Tibial artery (tissue), 4 donors: ENCODE data around the gene NR3C2.

Experiments
- DNase-seq, 2 donors: peaks; one replicate each; pipeline ENCODE4 v3.0.0-alpha.2; 2019
- H3K27ac ChIP-seq, 2 donors: fragments of 200-600 bp; sonication (generic) in 1 of 2; 1 replicate in 1 of 2; 2 replicates in 1 of 2; pipeline ENCODE4 v1.5.1; 2018 to 2019; ENCODE audit warnings: mild to moderate bottlenecking in 1 of 2
- H3K27me3 ChIP-seq, 2 donors: fragments of 200-600 bp; sonication (generic) in 1 of 2; one replicate each; pipeline versions ENCODE4 v1.5.1 to v1.6.0; 2016 to 2019
- H3K36me3 ChIP-seq, 3 donors: fragments of 200-600 bp; sonication (generic) in 2 of 3; one replicate each; pipeline ENCODE4 v1.5.1; 2016 to 2019; ENCODE audit warnings: mild to moderate bottlenecking in 2 of 3
- H3K4me1 ChIP-seq, 4 donors: fragments of 200-600 bp; sonication (generic) in 2 of 4; 1 replicate in 3 of 4; 2 replicates in 1 of 4; pipeline ENCODE4 v1.5.1; 2016 to 2019
- H3K4me3 ChIP-seq, 2 donors: fragments of 200-600 bp; sonication (generic) in 1 of 2; 1 replicate in 1 of 2; 2 replicates in 1 of 2; pipeline ENCODE4 v1.5.1; 2018 to 2019; ENCODE audit warnings: mild to moderate bottlenecking in 2 of 2
- H3K9me3 ChIP-seq, 3 donors: fragments of 200-600 bp; sonication (generic) in 1 of 3; one replicate each; pipeline ENCODE4 v1.5.1; 2016 to 2019
- CTCF ChIP-seq, 2 experiments: fragments of 200-600 bp in 1 of 2; fragments of 450-650 bp in 1 of 2; IDR thresholded peaks; one replicate each; pipeline ENCODE4 v1.5.1; 2017 to 2019; ENCODE audit warnings: antibody characterized with exemption in 2 of 2, mild to moderate bottlenecking in 1 of 2, moderate library complexity in 1 of 2
- intact Hi-C: fragments of 100-400 bp; cut with DNase I; formaldehyde crosslinking; loops from one replicate; pipeline ENCODE4 v1.15.0; 2023; ENCODE audit warnings: low total_unique reads

Gene NR3C2

GRCh38 chr4:148287111-148287510 is 155.1 kb downstream of the NR3C2 start:
- H3K9me3 ChIP-seq, result no peaks in the 10 kb centered on the region
- no peak for DNase-seq
- no peaks in the 10 kb centered on the region for H3K36me3 ChIP-seq
- no peak for TF ChIP-seq CTCF (IDR thresholded peaks at IDR 0.05)
- intact Hi-C loops, result no loop called here
- no peak overlapping the region for H3K27ac ChIP-seq
- H3K4me3 ChIP-seq, result no peak overlapping the region
- H3K27me3 ChIP-seq, result no peaks in the 10 kb centered on the region
- peaks cover 0 to 14% (median 3%) of the 10 kb centered on the region in 4 donors for H3K4me1 ChIP-seq

- Histone ChIP-seq H3K9me3 (no peaks in the 10 kb centered on the region), H3K27me3 (no peaks in the 10 kb centered on the region), H3K36me3 (no peaks in the 10 kb centered on the region), H3K27ac (no peak overlapping the region), H3K4me3 (no peak overlapping the region), H3K4me1 (peaks cover 0 to 14% (median 3%) of the 10 kb centered on the region in 4 donors)
- no peak for DNase-seq
- intact Hi-C loops, result no loop called here
- TF ChIP-seq CTCF (IDR thresholded peaks at IDR 0.05), result no peak
Observed at GRCh38 chr4:148286012-148286411, 156.2 kb downstream of the NR3C2 start.

GRCh38 chr4:148283665-148284064 is 158.5 kb downstream of the NR3C2 start:
- Histone ChIP-seq H3K4me1 (peaks cover 0 to 10% (median 2%) of the 10 kb centered on the region in 4 donors), H3K36me3 (no peaks in the 10 kb centered on the region), H3K27ac (no peak overlapping the region), H3K9me3 (no peaks in the 10 kb centered on the region), H3K4me3 (no peak overlapping the region), H3K27me3 (no peaks in the 10 kb centered on the region)
- no peak for TF ChIP-seq CTCF (IDR thresholded peaks at IDR 0.05)
- DNase-seq, result no peak
- intact Hi-C loops, result no loop called here

- TF ChIP-seq CTCF (IDR thresholded peaks at IDR 0.05), result no peak
- Histone ChIP-seq H3K36me3 (no peaks in the 10 kb centered on the region), H3K4me3 (no peak overlapping the region), H3K4me1 (peaks cover 0 to 15% (median 3%) of the 10 kb centered on the region in 4 donors), H3K9me3 (no peaks in the 10 kb centered on the region), H3K27me3 (no peaks in the 10 kb centered on the region), H3K27ac (no peak overlapping the region)
- intact Hi-C loops, result no loop called here
- no peak for DNase-seq
Observed at GRCh38 chr4:148278310-148278709, 163.9 kb downstream of the NR3C2 start.

GRCh38 chr4:148275266-148275665 is 166.9 kb downstream of the NR3C2 start:
- no peak overlapping the region for H3K27ac ChIP-seq
- no peak overlapping the region for H3K4me3 ChIP-seq
- no peak for TF ChIP-seq CTCF (IDR thresholded peaks at IDR 0.05)

GRCh38 chr4:148273501-148273986 is 168.7 kb downstream of the NR3C2 start:
- DNase-seq, result no peak
- H3K27ac ChIP-seq, result no peak overlapping the region
- no peak for TF ChIP-seq CTCF (IDR thresholded peaks at IDR 0.05)

More at GRCh38 chr4:148275266-148275665, 166.9 kb downstream of the NR3C2 start:
- DNase-seq, result no peak
- no peaks in the 10 kb centered on the region for H3K9me3 ChIP-seq
- no peaks in the 10 kb centered on the region for H3K36me3 ChIP-seq
- intact Hi-C loops, result no loop called here
- peaks cover 0 to 11% (median 4%) of the 10 kb centered on the region in 4 donors for H3K4me1 ChIP-seq
- no peaks in the 10 kb centered on the region for H3K27me3 ChIP-seq

More at GRCh38 chr4:148273501-148273986, 168.7 kb downstream of the NR3C2 start:
- Histone ChIP-seq H3K36me3 (no peaks in the 10 kb centered on the region), H3K4me3 (no peak overlapping the region), H3K4me1 (peaks cover 0 to 11% (median 4%) of the 10 kb centered on the region in 4 donors), H3K27me3 (no peaks in the 10 kb centered on the region), H3K9me3 (no peaks in the 10 kb centered on the region)
- intact Hi-C loops, result no loop called here
